ENCODE data around the gene DUS3L. TPM values are rescaled to one million over a fixed set of nuclear protein-coding genes. Genes with fewer than 3 reads are reported as not detected.
"Not testable (repeated sequence)": the region's sequence is repeated elsewhere in the genome, so short reads cannot be mapped to it uniquely, and the experiment has no call there.

DUS3L gene
- total RNA-seq, 1 donor from 2014 or later: 18.8 TPM

GRCh38 chr19:5780916-5781315, 10.0 kb downstream of the DUS3L start:
- ATAC-seq; DNase-seq (ENCODE audit: low spot score): not testable (repeated sequence)

- ATAC-seq (no peak), DNase-seq (ENCODE audit: low spot score) (no peak)
Measured at GRCh38 chr19:5778402-5778801, 12.6 kb downstream of the DUS3L start.

GRCh38 chr19:5775668-5776309, 15.2 kb downstream of the DUS3L start:
- ATAC-seq (no peak), DNase-seq (ENCODE audit: low spot score) (no peak)

- DNase-seq (ENCODE audit: low spot score) (no peak), ATAC-seq (no peak)
Measured at GRCh38 chr19:5774921-5775320, 16.0 kb downstream of the DUS3L start.

- no peak for ATAC-seq
Measured at GRCh38 chr19:5773276-5773675, 17.7 kb downstream of the DUS3L start.

GRCh38 chr19:5772416-5772815, 18.5 kb downstream of the DUS3L start:
- DNase-seq (ENCODE audit: low spot score) (no peak), ATAC-seq (no peak)

More at GRCh38 chr19:5773276-5773675, 17.7 kb downstream of the DUS3L start:
- no peak for DNase-seq (ENCODE audit: low spot score)

GRCh38 chr19:5767949-5768348, 23.0 kb downstream of the DUS3L start:
- ATAC-seq (no peak), DNase-seq (ENCODE audit: low spot score) (no peak)

- DNase-seq (ENCODE audit: low spot score) (no peak), ATAC-seq (no peak)
Measured at GRCh38 chr19:5765220-5765619, 25.7 kb downstream of the DUS3L start.

GRCh38 chr19:5762608-5763217, 28.2 kb downstream of the DUS3L start:
- DNase-seq (ENCODE audit: low spot score): no peak
- ATAC-seq: no peak

GRCh38 chr19:5753743-5754142, 37.2 kb downstream of the DUS3L start:
- ATAC-seq (no peak), DNase-seq (ENCODE audit: low spot score) (no peak)

GRCh38 chr19:5751709-5752108, 39.3 kb downstream of the DUS3L start:
- ATAC-seq (no peak), DNase-seq (ENCODE audit: low spot score) (no peak)

GRCh38 chr19:5749505-5749904, 41.5 kb downstream of the DUS3L start:
- DNase-seq (ENCODE audit: low spot score): no peak
- no peak for ATAC-seq

GRCh38 chr19:5748920-5749319, 42.0 kb downstream of the DUS3L start:
- not testable (repeated sequence) for ATAC-seq; DNase-seq (ENCODE audit: low spot score)

- DNase-seq (ENCODE audit: low spot score); ATAC-seq: not testable (repeated sequence)
Measured at GRCh38 chr19:5744999-5745398, 46.0 kb downstream of the DUS3L start.

- DNase-seq (ENCODE audit: low spot score): no peak
- ATAC-seq: no peak
Measured at GRCh38 chr19:5743630-5744029, 47.3 kb downstream of the DUS3L start.

GRCh38 chr19:5742051-5742450, 48.9 kb downstream of the DUS3L start:
- ATAC-seq (no peak), DNase-seq (ENCODE audit: low spot score) (no peak)

- DNase-seq (ENCODE audit: low spot score) (no peak), ATAC-seq (no peak)
Measured at GRCh38 chr19:5738423-5738822, 52.5 kb downstream of the DUS3L start.

Other genes starting within 250 kb of the DUS3L start
- gene TINCR, start 223.2 kb downstream of the DUS3L start, total RNA-seq: not detected
- 49.4 TPM for gene SAFB2, start 168.4 kb downstream of the DUS3L start, total RNA-seq
- 48.6 TPM for gene SAFB, start 168.1 kb downstream of the DUS3L start, total RNA-seq
- gene MICOS13, start 110.6 kb downstream of the DUS3L start, total RNA-seq: 38.4 TPM
- gene HSD11B1L, start 110.1 kb downstream of the DUS3L start, total RNA-seq: 4.1 TPM
- 241 TPM for gene RPL36, start 100.9 kb downstream of the DUS3L start, total RNA-seq
- 68.7 TPM for gene LONP1, start 71.0 kb downstream of the DUS3L start, total RNA-seq
- not detected for gene CATSPERD, start 70.5 kb downstream of the DUS3L start, total RNA-seq
- gene PRR22, start 6.4 kb downstream of the DUS3L start, total RNA-seq: 3.0 TPM
- gene NRTN, start 13.9 kb upstream of the DUS3L start, total RNA-seq: 16.7 TPM
- 3.0 TPM for gene FUT6, start 48.5 kb upstream of the DUS3L start, total RNA-seq
- 0.93 TPM for gene FUT3, start 60.3 kb upstream of the DUS3L start, total RNA-seq
- 0.40 TPM for gene FUT5, start 79.4 kb upstream of the DUS3L start, total RNA-seq
- 164 TPM for gene NDUFA11, start 112.6 kb upstream of the DUS3L start, total RNA-seq
- gene VMAC, start 113.7 kb upstream of the DUS3L start, total RNA-seq: 3.9 TPM
- gene CAPS, start 123.1 kb upstream of the DUS3L start, total RNA-seq: 11.5 TPM
- gene RANBP3, start 187.0 kb upstream of the DUS3L start, total RNA-seq: 22.8 TPM

All from left lobe of liver (tissue), 2 donors.